NCI-H1417 (cell line): ENCODE data around the gene SLC7A8.

Experiments used
- DNase-seq, 3 experiments: peaks; one replicate each; lab custom pipeline; 2025; lab: John Stamatoyannopoulos, UW

The SLC7A8 gene

DNA sequence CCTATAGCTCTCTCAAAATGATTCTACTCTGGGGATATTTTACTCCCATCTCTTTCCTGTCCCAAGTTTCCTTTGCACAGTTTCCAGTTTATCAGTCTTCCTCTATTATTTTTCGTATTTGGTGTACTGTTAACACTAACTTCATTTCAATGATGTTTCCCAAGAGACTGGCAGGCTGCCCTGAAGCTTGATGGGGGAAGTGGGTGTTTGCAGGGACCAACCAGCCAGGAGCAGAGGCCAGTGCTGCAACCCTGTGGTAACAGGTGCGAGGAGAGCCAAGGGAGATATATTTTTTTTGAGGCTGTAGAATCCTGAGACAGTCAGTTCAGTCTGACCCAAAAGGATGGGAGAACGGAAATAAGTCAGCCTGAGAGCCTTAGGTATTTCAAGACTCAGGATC, 52.6 kb downstream of the SLC7A8 start:
- DNase-seq: no peak

DNA sequence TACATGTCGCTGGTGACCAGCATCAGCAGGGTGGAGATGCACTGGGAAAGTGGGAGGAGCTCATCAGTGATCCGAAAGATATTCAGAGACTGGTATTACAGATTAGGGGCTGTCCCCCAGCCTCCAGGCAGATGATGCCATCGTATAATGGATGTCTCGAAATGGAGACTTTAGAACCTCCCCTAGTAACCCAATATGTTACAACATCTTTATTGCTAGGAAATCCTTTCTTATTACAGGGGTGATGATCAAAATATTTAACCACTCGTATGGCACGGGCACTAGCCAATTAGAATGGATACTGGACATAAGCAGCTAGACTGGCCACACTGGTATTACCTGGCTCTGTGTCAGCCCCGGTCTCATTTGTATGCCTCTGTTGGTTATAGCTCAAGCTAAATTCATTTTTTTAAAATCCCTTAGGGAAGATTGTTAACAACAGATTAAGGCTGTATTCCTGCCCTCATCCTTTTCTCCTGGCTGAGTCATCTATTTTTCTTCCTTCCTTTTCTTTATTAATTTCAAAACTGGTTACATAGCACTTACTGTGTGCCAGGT, 53.6 kb downstream of the SLC7A8 start:
- DNase-seq: no peak

DNA sequence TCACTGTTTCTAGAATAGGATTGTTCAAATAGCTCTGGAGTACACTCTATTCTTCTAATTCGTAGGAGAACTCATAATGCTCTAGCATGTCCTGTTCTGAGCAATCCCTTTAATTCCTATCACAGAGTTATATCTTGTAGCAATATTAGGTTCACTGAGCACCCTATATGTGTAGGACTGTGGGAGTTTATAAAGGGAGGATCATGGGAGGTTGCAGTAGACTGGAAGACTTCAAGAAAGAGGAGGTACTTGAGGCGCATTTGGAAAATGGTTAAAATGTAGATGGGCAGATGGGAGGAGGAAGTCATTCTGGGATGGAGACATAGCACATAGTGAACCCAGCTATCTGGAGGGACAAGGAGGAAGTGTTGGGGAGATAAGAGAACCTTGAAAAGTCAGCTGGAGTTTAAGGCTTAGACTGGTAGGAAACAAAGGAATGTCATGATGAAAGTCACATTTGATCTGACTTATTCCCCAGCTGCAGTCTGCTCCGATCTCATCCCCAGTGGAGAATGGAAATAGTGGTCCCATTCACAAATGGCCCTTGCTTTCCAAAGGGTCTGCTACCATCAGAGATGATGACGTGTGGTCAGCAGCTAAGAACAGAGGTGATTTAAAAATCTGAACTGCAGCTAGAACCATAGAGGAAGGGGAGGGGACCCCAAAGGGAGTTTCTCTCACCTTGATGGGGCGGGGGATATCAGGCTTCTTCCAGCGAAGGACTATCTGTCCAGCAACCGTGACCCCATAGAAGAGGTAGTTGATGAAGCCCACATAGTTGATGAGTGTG, 54.3 kb downstream of the SLC7A8 start:
- no peak for DNase-seq

DNA sequence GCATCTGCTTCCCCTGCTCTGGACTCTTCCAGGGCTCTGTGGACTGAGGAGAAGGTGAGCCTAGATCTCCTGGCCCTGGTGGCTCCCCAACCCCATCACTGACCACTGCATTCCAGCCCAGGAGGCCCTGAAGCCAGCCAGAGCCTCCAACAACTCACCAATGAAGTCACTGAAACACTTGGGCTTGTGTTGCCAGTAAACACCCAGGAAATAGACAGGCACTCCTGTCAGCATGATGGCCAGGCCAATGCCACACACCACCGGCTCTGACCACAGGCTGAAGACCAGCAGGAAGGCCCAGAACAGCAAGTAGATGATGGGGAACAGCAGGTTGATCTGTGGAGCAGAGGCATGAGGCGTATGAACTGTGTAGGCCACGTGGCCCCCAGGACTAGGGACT, 55.6 kb downstream of the SLC7A8 start:
- DNase-seq: no peak

DNA sequence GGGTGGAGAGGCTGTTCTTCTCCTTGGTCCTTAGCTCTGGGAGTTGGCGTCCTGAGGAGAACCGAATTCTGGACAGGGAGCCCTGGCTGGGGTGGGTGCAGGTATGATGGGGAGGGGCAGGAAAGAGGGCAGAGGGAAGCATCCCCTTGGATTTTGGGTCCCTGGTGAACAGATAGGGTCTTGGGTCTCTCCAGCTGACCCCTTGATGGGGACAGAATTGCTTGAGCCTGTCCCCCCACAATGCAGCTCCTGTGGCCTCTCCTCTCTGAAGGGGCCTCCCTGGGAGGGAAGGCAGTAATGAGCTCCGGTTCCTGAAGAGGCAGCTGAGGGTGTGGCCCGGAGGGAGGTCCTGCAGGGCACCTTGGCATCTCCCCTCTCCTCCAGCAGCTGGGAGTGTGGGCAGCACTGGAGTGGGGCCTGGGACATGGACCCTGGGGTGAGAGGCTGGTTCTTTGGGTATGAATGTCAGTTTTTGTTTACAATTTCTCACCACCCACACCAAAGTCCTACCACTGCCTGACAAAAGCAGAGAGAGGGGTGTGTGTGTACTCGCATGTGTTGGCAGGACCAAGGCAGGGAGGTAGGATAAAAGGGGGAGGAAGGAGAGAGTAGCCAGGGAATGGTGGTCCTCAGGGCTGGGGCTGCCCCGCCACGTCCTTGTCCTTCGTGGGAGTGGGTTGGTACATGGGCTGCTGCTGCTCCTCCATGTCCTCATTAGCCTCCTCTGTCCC, 56.7 kb downstream of the SLC7A8 start:
- no peak for DNase-seq

DNA sequence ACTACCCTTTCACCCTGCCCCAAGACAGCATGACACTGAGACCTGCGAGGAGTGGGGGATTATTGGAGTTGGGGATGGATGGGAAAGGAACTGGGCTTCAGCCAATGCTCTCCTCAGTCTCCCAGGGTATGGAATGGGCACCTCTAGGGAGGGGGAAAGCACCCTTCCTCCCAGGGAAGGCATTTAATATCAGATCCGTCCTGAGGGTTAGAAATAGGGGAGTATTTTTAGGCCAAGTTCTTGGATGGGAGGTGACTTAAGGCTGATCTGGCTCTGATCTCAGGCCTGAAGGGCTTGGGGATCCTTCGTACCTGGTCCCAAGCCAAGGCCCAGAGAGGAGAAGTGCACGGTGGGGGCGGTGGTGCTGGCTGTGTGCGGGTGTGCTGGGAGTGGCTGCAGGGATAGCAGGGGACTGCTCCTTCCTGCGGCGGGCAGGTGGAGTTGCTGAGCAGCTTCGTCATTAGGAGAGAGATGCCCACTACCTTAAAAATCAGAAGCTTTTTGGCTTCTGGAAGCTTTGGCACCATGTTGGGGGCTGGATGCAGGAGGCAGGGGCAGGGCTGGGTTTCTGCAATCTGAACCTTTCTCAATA, 57.4 kb downstream of the SLC7A8 start:
- no peak for DNase-seq

DNA sequence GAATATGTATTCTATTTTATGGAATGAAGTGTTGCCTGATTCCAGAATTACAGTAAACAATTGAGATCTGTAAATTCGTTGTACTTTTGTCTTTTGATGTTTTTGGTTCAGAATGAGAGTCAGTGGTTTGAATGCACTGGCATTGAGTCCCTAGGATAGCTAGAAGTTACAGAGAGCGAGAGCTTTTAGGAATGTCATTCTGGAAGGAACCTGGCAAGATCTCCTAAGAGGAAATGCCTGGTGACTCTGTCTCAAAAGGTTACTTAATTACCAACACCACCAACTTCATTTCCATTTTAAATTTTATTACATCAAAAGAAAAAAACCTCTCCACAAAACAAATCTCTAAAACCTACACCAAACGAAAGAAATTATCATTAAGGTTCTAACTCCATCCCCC, 58.4 kb downstream of the SLC7A8 start:
- DNase-seq: no peak

DNA sequence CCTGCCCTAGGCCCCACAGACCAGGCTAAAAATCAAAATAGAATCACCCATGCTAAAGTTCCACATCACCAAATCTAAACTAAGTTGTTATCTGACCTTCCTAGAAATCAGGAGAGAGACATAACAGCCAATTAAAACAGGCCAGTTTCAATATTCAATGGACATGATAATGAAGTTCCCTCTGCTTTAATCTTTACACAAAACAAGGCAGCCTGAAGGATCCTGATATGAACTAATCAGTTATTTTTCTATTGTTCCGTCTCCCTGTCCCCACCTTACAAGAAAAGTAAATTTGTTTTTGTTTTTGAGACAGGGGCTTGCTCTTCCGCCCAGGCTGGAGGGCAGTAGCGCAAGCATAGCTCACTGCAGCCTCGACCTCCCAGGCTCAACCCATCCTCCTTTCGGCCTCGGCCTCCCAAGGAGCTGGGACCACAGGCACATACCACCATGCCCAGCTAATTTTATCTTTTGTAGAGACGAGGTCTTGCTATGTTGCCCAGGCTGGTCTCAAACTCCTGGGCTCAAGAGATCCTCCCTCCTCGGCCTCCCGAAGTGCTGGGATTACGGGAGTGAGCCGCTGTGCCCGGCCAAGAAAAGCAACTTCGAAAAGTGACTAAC, 59.0 kb downstream of the SLC7A8 start:
- DNase-seq: no peak

DNA sequence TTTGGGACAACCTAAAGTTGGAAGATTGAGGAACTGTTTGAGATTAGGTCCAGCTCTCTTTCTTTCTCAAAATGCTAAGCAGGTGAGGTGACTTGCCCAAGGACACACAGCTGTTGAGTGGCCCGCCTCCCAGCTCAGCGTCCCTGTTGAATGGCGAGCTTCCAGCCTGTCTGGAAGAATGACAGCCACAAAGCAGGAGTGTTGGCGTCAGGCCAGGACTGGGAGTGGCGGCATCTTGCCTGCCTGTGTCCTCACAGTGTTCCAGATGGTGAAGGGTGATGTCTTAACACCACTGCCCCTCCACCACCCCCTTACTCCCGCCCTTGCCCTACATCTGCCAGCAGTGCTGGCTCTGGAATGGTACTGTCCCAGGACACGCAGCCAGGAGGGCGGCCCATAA, 60.0 kb downstream of the SLC7A8 start:
- DNase-seq: peak; percentile 7 to 48 (median 38)

DNA sequence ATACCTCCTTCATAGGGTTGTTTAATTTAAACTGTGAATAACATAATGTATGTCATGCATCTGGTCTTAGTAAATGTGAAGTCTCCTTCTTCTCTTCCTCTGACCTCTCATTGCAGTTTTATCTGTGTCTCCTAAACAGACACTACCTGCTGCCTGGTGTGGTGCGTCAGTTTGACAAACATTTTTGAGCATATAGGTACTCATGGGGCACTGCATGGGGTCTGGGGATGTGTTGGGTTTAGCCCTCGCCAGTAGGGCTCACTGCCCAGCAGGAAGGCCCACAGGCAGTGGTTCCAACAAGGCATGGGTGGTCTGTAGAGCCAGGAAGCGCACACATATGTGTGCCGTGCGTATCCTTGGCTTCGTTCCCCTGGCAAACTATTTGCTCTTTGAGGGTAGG, 61.4 kb downstream of the SLC7A8 start:
- DNase-seq: no peak

DNA sequence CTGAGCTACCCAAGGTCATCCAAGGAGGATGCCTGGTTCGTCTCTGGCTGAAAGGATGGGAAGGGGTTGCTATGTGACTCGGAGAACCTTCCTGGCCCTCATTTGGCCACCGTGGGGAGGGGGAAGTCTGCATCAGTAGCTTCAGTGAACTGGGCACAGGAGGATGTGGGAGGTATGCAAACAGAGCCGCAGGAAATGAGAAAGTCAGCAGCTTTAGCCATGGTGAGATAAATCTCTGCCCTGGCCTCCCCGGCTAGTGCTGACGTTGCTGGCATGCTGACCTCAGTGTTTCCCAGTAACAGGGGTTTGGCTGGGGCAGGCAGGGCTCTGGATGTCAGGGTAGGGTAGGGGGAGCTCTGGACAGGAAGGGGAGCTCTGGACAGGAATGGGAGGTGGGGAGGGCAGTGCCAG, 62.1 kb downstream of the SLC7A8 start:
- DNase-seq: peak in 2 of 3 experiments; percentile 38 to 59

DNA sequence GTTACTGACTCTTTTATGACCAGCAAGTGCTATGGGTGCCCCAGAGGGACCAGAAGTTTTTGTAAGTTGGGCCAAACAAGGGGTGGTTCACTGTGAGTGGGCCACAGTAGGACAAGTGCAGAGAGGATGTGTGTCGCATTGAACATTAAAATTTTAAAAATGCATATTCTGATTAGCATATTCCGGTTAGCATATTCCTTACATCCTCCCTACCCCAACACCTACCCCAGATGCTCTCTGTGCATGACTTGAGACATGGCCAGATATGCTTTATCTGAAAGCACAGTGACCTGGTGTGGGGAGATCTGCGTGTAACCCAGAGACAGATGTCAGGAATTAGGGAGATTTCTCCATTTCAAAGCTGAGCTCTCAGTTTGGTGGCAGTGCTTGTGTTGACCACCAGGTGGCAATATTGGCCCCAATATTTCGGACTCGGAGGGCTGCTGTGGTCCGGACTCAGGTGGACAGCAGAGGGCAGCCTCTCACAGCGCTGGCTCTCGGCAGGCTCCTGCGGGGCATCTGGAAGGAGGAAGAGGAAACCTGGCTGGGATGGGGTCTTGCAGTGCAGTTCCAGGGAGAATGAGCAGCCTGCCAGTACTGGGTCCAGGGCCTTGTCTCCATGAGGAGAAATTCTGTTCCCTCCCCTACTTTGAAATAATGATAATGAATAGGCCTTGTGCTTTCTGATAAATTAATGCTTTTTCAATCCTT, 62.8 kb downstream of the SLC7A8 start:
- DNase-seq: peak; percentile 82 to 95 (median 90)

DNA sequence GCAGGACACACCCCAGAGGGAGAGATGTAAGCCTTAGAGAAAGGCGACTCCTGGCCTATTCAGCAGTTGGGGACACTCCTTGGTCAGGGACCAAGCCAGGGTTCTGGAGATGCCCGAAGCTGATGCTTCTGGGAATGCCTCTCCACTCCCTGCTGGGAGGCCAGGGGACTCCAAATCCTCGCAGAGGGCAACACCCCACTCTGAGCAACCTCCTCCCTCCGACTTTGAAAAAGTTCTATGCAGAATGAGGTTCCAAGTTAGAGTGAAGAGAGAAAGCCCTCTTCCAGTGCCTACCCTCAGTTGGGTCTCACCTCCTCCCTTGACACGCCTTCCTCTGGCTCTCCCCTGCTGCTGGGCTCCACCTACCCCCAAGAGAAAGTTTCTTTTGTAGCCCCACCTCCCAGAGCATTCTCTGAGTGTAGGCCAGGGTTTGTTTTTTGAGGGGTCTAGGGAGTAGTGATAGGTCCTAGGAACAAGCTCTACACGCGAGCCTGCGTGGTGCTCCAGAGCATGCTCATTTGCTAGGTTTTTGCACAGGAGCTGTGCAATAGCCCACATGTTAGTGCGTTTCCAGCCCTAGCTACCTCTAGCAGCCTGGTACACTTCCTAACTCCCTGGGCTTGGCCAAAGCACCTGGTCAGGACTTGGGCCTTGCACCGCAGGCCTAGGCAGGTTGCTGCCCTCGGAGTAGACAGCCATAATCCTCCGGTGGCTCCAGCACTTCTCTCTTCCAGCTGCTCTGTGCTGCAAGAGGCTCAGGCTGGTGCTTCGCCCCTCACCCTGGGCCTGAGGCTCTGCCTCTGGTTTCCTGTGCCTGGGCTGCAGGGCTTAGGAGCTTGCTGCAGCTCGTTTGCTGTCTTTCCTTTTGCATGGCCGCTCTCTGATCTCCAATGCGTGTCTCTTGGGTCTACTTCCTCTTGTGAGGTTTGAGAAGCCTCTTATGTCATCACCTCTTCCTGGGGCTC, 63.8 kb downstream of the SLC7A8 start:
- no peak for DNase-seq

DNA sequence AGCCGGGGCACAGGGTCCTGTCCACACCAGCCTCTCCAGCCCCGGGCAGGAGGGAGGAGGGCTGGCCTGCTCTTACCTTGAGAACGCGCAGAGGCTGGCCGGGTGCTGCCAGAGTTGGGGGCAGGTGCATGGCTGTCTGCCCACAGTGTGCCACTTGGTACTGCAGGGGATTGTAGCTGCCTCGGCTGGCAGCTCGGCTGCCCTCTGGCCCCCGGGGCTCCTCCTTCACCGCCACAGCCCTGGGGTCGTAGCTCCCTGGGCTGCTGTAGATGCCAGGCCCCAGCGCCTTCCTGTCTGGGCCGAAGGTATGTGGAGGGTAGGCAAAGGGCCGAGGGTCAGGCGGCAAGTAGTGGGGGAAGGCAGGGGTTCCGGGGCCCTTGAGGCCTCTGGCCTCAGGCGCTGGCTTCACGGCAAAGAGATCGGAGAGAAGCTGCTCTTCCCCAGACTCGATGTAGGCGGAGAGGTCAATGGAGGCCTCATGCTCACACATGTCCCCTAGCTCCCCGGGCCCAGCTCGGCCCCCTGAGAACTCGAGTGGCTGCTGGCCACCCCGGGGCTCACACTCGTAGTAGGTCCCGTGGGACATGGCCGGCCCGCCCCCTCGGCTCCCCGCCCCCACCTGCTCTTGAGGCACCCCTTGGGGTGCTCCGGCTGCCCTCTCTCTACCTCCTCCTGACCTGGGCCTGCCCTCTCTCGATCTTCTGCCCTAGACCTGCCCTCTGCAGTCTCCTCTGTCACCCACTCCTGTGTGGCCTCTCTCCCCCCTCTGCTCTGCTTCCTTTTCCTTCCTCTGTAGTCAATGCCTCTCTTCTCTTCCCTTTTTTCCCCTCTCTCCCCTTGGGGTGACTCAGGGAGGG, 64.7 kb downstream of the SLC7A8 start, which contains the start of gene CEBPE:
Gene CEBPE, minus strand, starts transcription at position 750 of the 857 bp plus-strand sequence. Its CDS starts 164 bp downstream, at position 586.
- DNase-seq: no peak

DNA sequence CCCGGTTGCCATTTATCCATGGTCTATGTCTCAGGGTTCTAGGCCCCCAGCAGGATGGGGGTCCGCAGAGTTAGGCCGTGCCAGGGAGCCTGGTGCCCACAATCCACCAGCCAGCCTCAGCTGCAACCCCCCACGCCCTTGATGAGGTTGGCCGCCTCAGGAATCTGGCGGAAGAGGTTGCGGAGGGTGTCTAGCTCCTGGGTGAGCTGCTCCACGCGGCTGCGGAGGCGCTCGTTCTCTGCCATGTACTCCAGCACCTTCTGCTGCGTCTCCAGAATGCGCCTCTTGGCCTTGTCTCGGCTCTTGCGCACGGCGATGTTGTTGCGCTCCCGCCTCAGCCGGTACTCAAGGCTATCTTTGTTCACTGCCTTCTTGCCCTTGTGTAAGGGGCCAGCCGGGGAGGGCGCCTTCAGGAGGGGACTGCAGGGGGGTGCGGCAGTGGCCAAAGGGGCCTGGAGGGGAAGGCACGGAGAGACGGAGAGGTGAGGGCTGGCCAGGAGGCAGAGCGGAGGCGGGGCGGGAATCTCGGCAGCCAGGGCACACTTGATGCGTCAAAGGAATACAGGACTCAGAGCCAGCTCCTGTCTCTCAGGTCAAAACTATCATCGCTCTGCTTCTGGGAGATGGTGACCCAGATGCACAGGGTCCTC, 66.0 kb downstream of the SLC7A8 start:
- no peak for DNase-seq

DNA sequence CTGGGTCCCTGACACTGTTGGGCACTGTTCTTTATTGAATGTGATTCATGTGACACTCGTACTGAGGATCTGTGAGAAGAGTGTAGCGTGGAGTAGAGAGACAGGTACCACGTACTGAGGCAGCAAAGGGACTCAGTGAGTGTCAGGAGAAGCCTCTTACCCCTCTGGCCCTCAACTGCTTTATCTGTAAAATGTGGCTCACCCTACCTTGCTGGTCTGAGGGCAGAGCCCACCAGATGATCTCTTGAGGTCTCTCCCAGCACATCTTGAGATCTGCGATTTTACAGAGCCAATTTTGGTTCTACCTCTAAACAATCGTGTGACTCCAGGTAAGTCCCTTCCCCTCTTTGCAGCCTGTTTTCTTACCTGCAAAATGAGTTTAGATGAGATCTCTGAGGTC, 67.5 kb downstream of the SLC7A8 start:
- DNase-seq: no peak

DNA sequence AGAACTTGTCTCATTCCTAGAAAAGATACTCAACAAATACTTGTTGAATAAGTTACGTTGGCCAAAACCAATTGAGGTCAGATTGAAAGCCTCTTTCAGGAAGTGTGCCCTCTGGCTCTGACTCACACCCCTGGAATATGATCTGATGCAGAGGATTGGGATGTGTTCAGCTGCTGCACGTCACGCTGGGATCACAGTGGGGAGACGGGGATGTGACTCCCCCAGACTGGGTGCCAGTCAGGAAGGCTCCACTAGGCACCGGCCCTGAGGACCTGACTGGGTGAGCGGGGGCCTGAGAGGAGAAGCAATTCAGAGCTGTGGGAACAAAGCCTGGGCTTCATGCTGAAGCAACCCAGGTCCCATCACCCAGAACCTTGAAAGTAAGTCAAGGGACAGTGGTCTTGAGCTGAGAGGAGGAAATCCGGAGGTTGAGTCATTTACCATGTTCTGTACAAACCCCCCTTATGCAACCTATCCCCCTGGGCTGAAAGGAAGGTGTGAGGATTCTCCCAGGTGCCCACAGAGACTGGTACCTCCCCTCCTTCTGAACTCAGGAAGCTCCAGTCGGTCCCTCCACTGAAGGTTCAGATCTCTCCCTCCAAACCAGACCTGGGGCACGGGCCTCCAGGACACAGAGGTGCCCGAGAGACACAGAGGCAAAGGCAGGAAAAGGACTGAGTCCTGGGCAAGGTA, 68.3 kb downstream of the SLC7A8 start:
- peak in 1 of 3 experiments; percentile 18 for DNase-seq

DNA sequence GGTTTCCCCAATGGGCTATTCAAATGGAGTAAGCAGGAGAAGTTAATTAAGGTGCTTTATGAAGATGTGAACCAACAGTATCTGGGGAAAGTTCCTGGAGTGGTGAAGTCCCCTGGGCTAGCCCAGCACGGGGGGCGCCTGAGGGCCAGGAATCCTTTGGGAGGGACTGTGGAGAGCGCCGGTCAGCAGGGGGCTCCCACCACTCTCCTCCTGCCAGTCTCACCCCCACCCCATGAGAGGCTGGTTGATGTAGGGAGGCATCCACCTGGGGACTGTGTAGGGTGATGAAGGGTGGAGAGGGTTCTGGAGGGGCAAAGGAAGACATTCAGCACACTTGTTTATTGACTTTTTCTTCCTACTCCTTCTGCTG, 68.8 kb downstream of the SLC7A8 start:
- DNase-seq: no peak
